GM10248 (cell line): ENCODE measurements around the gene GPR31.

Experiments
- CTCF ChIA-PET: fragments of 300-600 bp; sonication (Branson Sonifier 250); formaldehyde crosslinking; extraction: SDS; loops from one replicate; lab custom pipeline; 2021; ENCODE audit warnings: antibody characterized with exemption; lab: Yijun Ruan, JAX
- POLR2A ChIA-PET: fragments of 350-650 bp; sonication (Branson Sonifier 250); formaldehyde crosslinking; extraction: SDS; loops from one replicate; lab custom pipeline; 2020; ENCODE audit warnings: antibody characterized with exemption; lab: Yijun Ruan, JAX
- DNase-seq: peaks from one replicate; pipeline ENCODE4 v3.0.0; 2012; ENCODE audit errors: extremely low spot score
- TF ChIP-seq, protein P1 (sequence below): IDR thresholded peaks from 2 replicates; pipeline ENCODE4 v1.5.1; 2012; ENCODE audit warnings: mild to moderate bottlenecking, low read depth; ENCODE audit errors: extremely low read depth, missing control alignments, control extremely low read depth

The GPR31 gene

DNA sequence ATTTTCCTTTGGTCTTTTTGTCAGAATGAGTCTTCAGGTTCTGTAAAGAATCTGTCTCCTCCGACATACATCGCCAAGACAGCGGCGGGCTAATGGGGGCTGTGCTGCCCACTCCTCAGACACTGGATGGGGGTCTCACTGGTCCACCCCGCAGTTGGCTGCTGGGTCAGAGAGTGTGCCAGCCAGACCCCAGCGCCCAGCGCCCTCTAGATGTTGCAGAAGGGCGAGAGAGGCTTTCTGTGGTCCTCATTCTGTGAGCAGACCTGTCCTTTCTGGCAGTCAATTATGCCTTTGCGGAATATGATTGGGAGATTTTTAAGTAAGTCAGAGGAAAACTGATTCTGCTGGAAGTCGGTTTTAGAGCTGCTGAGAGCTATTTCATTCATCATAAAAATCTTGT lies 42.7 kb downstream of the GPR31 start:
- CTCF ChIA-PET: interaction anchor here (1.1 to 1.9 kb wide), 4 partner anchors 9 to 26 kb away, joined by 3 to 9 read pairs (median 4); partner anchors contain the start of gene CCR6
- no peak for DNase-seq
- POLR2A ChIA-PET: no interaction called here
- TF ChIP-seq, protein P1, sequence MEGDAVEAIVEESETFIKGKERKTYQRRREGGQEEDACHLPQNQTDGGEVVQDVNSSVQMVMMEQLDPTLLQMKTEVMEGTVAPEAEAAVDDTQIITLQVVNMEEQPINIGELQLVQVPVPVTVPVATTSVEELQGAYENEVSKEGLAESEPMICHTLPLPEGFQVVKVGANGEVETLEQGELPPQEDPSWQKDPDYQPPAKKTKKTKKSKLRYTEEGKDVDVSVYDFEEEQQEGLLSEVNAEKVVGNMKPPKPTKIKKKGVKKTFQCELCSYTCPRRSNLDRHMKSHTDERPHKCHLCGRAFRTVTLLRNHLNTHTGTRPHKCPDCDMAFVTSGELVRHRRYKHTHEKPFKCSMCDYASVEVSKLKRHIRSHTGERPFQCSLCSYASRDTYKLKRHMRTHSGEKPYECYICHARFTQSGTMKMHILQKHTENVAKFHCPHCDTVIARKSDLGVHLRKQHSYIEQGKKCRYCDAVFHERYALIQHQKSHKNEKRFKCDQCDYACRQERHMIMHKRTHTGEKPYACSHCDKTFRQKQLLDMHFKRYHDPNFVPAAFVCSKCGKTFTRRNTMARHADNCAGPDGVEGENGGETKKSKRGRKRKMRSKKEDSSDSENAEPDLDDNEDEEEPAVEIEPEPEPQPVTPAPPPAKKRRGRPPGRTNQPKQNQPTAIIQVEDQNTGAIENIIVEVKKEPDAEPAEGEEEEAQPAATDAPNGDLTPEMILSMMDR: peak; percentile 26

DNA sequence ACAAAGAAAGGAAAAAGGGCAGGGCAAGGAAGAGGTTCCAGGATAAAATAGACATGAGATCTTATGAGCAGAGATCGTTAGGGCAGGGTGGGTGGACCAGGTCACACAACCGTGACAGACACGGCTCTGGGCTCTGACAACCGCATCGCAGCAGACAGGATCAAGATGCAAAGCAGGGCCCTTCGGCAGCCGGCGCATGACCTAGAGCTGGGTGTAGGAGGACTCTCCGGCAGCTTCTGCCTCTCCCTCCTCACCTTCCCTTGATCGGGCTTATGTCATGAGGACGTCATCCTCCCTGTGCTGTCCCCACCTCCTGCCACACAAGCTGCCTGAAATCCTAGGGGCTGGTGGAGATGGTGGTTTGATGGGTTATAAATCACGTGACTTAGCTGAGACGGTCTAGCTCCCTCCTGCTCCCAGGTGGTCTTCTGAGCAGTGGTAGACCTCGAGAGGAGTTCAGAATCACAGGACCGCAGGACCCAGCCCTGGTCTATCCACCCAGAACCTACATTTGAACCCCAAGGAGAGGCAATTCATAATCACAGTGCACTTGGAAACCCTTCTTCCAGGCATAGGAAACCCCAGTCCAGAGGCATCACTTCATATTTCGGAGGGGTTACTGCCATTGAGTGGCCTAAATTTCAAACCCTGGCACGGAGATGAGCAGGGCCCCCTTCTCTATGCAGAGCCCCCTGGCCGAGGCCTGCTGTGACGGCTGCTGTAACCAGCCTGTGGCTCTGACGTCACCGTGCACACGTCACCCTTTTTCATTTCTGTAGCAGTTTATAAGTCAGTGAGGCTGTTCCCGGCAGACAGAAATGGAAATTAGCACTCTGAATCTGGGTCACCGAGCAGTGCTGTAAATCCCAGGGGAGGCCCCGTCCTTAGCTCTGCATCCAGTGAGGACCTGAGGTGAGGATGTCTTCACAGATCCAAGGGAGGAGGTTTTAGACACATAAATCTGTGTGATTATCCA lies 43.6 kb downstream of the GPR31 start:
- peak; percentile 91 for DNase-seq
- POLR2A ChIA-PET: interaction anchor here (0.6 to 1.0 kb wide), 4 partner anchors 19 to 26 kb away, joined by 3 to 4 read pairs (median 4); no protein-coding TSS in a partner anchor
- TF ChIP-seq, protein P1: no peak
- CTCF ChIA-PET: interaction anchor here (1.0 to 1.9 kb wide), 8 partner anchors 8 to 67 kb away, joined by 3 to 9 read pairs (median 4); partner anchors contain the start of gene CCR6

DNA sequence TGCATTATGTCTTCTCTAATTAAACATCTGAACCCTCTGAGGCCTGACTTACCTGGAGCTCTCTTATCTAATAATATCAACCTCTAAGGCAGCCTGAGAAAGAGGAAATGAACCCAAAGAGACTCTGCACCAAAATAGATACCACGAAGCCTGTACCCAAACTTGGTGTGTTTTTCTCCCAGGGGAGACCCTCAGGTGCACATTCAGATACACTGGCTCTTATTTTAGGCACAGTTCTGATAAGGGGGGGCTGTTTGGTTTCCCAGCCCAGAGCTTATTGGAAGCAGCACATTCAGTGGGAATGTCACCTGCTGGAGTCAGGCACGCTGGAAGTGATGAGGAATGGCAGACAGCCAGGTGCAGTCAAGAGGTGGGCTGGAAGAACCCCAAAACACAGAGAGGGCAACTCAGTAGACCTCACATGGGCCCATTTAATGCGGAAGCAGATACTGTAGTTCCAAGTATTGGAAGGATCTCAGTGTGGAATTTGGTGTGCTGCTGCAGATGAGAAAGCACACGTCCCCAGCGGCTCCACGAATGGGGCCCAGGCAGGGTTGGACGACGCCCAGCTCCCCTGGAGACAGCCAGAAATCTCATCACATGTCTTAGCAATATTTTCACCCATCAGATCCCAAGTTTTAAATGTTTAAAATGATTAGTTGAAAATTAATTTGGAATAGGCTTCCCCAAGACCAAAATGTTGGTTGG lies 44.6 kb downstream of the GPR31 start:
- POLR2A ChIA-PET: interaction anchor here (0.6 to 1.0 kb wide), 2 partner anchors 19 to 20 kb away, joined by 3 to 4 read pairs; no protein-coding TSS in a partner anchor
- CTCF ChIA-PET: interaction anchor here (1.0 to 1.7 kb wide), 6 partner anchors 9 to 66 kb away, joined by 3 to 9 read pairs (median 4); no protein-coding TSS in a partner anchor
- TF ChIP-seq, protein P1: no peak
- DNase-seq: peak; percentile 63

DNA sequence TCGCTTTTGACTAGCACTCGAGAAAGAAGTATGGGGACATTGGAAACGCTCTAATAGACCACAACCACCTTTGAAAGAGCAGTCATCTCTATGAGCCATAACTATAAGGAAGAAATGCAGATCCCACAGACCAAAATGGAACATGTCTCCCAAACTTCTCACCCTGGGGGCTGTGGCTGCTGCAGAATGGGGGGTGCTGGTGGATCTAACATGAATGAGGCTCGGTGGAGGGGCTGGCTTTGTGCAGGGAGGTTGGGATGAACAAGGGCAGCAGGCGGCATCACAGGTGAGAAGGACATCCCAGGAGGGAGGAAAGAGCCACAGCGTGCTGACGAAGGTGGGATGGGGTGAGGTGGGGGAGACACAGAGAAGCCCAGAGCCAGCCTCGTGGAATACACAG lies 45.4 kb downstream of the GPR31 start:
- TF ChIP-seq, protein P1: no peak
- POLR2A ChIA-PET: no interaction called here
- no peak for DNase-seq
- CTCF ChIA-PET: interaction anchor here (1.0 kb wide), 1 partner anchor 29 kb away, joined by 4 read pairs; no protein-coding TSS in a partner anchor

DNA sequence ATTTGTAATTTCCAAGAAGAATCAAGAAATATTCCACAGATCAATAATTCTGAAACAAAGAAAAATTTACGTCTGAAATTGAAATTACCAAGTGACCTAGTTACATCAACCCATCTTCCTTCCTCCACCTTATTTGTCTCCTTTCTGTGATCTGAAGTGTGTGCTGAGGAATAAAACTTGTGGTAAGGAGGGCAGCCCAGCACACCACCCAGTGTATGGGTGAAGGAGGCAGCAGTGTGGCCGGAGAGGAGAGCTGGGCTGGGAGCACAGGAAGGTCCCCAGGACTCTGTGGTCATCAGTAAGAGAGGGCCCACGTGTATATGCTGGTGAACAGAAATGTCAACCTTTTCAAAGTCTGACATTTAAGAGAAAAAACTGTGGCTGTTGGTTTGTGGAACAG lies 46.2 kb downstream of the GPR31 start:
- ChIA-PET CTCF (no interaction called here), POLR2A (no interaction called here)
- TF ChIP-seq, protein P1: no peak
- DNase-seq: no peak

DNA sequence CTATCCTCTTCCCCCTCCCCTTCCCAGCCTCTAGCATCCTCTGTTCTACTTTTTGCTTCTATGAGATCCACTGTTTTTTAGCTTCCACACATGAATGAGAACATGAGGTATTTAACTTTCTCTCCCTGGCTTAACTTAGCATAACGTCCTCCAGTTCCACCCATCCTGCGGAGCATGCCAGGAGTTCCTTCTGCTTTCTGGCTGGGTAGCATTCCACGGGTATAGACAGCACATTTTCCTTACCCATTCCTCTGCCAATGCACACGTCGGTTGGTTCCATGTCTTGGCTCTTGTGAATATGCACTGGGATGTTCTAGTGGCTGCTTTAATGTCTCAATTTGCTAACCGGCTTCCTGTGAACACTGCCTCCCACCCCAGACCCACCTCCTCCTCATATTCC lies 48.1 kb downstream of the GPR31 start:
- TF ChIP-seq, protein P1: no peak
- CTCF ChIA-PET: no interaction called here
- POLR2A ChIA-PET: no interaction called here
- no peak for DNase-seq
